ENCODE measurements around the gene RHPN2. TPM values are rescaled to one million over a fixed set of nuclear protein-coding genes. Genes with fewer than 3 reads are reported as not detected.

The RHPN2 gene
- total and polyA plus RNA-seq, 2 of the 13 experiments (the other 11 are each of a cell fraction or from before 2014, with no cell fraction given) = 20.3 to 48.0 TPM

- TF ChIP-seq BATF2 (CRISPR knock-in tag; IDR thresholded peaks at IDR 0.05) (no peak), SRF (IDR thresholded peaks at IDR 0.05; ENCODE audit: low read depth, low read length) (no peak), MIXL1 (CRISPR knock-in tag; IDR thresholded peaks at IDR 0.05) (no peak), KAT7 (CRISPR knock-in tag; IDR thresholded peaks at IDR 0.05; ENCODE audit: borderline replicate concordance) (no peak), SMYD3 (CRISPR knock-in tag; IDR thresholded peaks at IDR 0.05) (no peak), SAFB2 (CRISPR knock-in tag; IDR thresholded peaks at IDR 0.05; ENCODE audit: borderline replicate concordance, low read depth) (no peak), ZNF530 (CRISPR knock-in tag; IDR thresholded peaks at IDR 0.05; ENCODE audit: low read depth) (no peak), CSRNP1 (CRISPR knock-in tag; IDR thresholded peaks at IDR 0.05) (no peak), AGO2 (optimal IDR thresholded peaks at IDR 0.05; ENCODE audit: low read depth, low read length) (no peak), SKI (IDR thresholded peaks at IDR 0.05; ENCODE audit: partially characterized antibody) (no peak), JUNB (CRISPR knock-in tag; IDR thresholded peaks at IDR 0.05; ENCODE audit: borderline replicate concordance) (no peak), BRCA1 (CRISPR knock-in tag; IDR thresholded peaks at IDR 0.05) (no peak), YY1 (IDR thresholded peaks at IDR 0.05; ENCODE audit: insufficient read depth, insufficient replicate concordance, low read depth, low read length) (peak; percentile 10), ZNF121 (CRISPR knock-in tag; IDR thresholded peaks at IDR 0.05) (no peak), FOXP1 (IDR thresholded peaks at IDR 0.05) (no peak), FOXP1 (CRISPR knock-in tag; IDR thresholded peaks at IDR 0.05) (no peak), FLYWCH1 (CRISPR knock-in tag; IDR thresholded peaks at IDR 0.05) (no peak), ZNF567 (CRISPR knock-in tag; IDR thresholded peaks at IDR 0.05; ENCODE audit: borderline replicate concordance) (no peak), FOXA3 (CRISPR knock-in tag; IDR thresholded peaks at IDR 0.05) (no peak), ADNP (CRISPR knock-in tag; IDR thresholded peaks at IDR 0.05) (no peak), ZNF317 (CRISPR knock-in tag; IDR thresholded peaks at IDR 0.05) (peak; percentile 34; the same call in 1 of the 2 replicates), MNT (IDR thresholded peaks at IDR 0.05) (no peak), ZNF644 (CRISPR knock-in tag; IDR thresholded peaks at IDR 0.05; ENCODE audit: low read depth) (no peak), ATF2 (CRISPR knock-in tag; IDR thresholded peaks at IDR 0.05) (peak; percentile 15; the same call in 1 of the 2 replicates), NAIF1 (CRISPR knock-in tag; IDR thresholded peaks at IDR 0.05; ENCODE audit: borderline replicate concordance) (no peak), NFKB2 (CRISPR knock-in tag; IDR thresholded peaks at IDR 0.05; ENCODE audit: borderline replicate concordance) (peak; percentile 41; the same call in 1 of the 2 replicates), ZNF207 (IDR thresholded peaks at IDR 0.05; ENCODE audit: borderline replicate concordance) (no peak), SP1 (IDR thresholded peaks at IDR 0.05) (no peak), SP1 (CRISPR knock-in tag; IDR thresholded peaks at IDR 0.05) (no peak), KLF11 (CRISPR knock-in tag; IDR thresholded peaks at IDR 0.05) (no peak)
Observed at GRCh38 chr19:33063753-33064457, 783 bp downstream of the RHPN2 start (continued).

All from HepG2 (cell line).